Trophoblast cell (in vitro differentiated cells and primary cell): ENCODE results near the gene FBXO33.

Experiments used
- DNase-seq, 2 donors: peaks; one replicate each; pipeline ENCODE4 v3.0.0-alpha.2; 2016
- H2AFZ ChIP-seq: 2 replicates; pipeline ENCODE4 v1.6.1; 2013; ENCODE audit warnings: low read length, moderate library complexity, mild to moderate bottlenecking; ENCODE audit not compliant: insufficient read depth, poor library complexity
- H2AK5ac ChIP-seq: 2 replicates; pipeline ENCODE4 v1.6.1; 2013; ENCODE audit warnings: mild to moderate bottlenecking, low read length
- H2BK120ac ChIP-seq: 2 replicates; pipeline ENCODE4 v1.6.1; 2013; ENCODE audit warnings: low read length, mild to moderate bottlenecking, moderate library complexity; ENCODE audit not compliant: insufficient read depth, poor library complexity
- H2BK12ac ChIP-seq: 2 replicates; pipeline ENCODE4 v1.6.1; 2013; ENCODE audit warnings: mild to moderate bottlenecking, low read length, moderate library complexity
- H2BK5ac ChIP-seq: 2 replicates; pipeline ENCODE4 v1.6.1; 2013; ENCODE audit warnings: low read length, low read depth, moderate library complexity, mild to moderate bottlenecking; ENCODE audit not compliant: poor library complexity
- H3K14ac ChIP-seq: 2 replicates; pipeline ENCODE4 v1.6.1; 2013; ENCODE audit warnings: mild to moderate bottlenecking, low read length
- H3K18ac ChIP-seq: 2 replicates; pipeline ENCODE4 v1.6.1; 2013; ENCODE audit warnings: mild to moderate bottlenecking, low read length
- H3K23ac ChIP-seq: 2 replicates; pipeline ENCODE4 v1.6.1; 2013; ENCODE audit warnings: low read length
- H3K27ac ChIP-seq: 2 replicates; pipeline ENCODE4 v1.5.1; 2013; ENCODE audit warnings: low read depth, mild to moderate bottlenecking, inconsistent platforms, low read length, moderate library complexity
- H3K27me3 ChIP-seq: 2 replicates; pipeline ENCODE4 v1.6.1; 2013; ENCODE audit warnings: inconsistent platforms, mild to moderate bottlenecking, low read length, moderate library complexity; ENCODE audit not compliant: insufficient read depth
- H3K36me3 ChIP-seq, 2 experiments: 1 replicate in 1 of 2; 2 replicates in 1 of 2; pipeline ENCODE4 v1.6.1; 2013; ENCODE audit warnings: low read length in 2 of 2, mild to moderate bottlenecking in 2 of 2, moderate library complexity in 1 of 2; ENCODE audit not compliant: insufficient read depth in 2 of 2, control insufficient read depth in 1 of 2
- H3K4ac ChIP-seq: 2 replicates; pipeline ENCODE4 v1.6.1; 2013; ENCODE audit warnings: low read depth, mild to moderate bottlenecking, low read length, moderate library complexity
- H3K4me1 ChIP-seq, 2 experiments: 1 replicate in 1 of 2; 2 replicates in 1 of 2; pipeline ENCODE4 v1.6.1; 2013; ENCODE audit warnings: low read length in 2 of 2, mild to moderate bottlenecking in 2 of 2, moderate library complexity in 1 of 2; ENCODE audit not compliant: insufficient read depth in 2 of 2, control insufficient read depth in 1 of 2
- H3K4me2 ChIP-seq: 2 replicates; pipeline ENCODE4 v1.6.1; 2013; ENCODE audit warnings: inconsistent platforms, mild to moderate bottlenecking, low read length, moderate library complexity
- H3K4me3 ChIP-seq: 2 replicates; pipeline ENCODE4 v1.5.1; 2013; ENCODE audit warnings: mild to moderate bottlenecking, low read depth, low read length, inconsistent platforms
- H3K79me1 ChIP-seq: one replicate; pipeline ENCODE4 v1.6.1; 2013; ENCODE audit warnings: low read length
- H3K79me2 ChIP-seq: 2 replicates; pipeline ENCODE4 v1.6.1; 2013; ENCODE audit warnings: low read length, mild to moderate bottlenecking; ENCODE audit not compliant: control insufficient read depth, insufficient read depth, poor library complexity
- H3K9ac ChIP-seq: 2 replicates; pipeline ENCODE4 v1.6.1; 2013; ENCODE audit warnings: mild to moderate bottlenecking, low read length
- H3K9me3 ChIP-seq: 2 replicates; pipeline ENCODE4 v1.6.1; 2013; ENCODE audit warnings: low read depth, mild to moderate bottlenecking, control low read depth, inconsistent platforms, low read length; ENCODE audit not compliant: insufficient read depth
- H4K12ac ChIP-seq: 2 replicates; pipeline ENCODE4 v1.6.1; 2013; ENCODE audit warnings: low read depth, mild to moderate bottlenecking, low read length, moderate library complexity
- H4K8ac ChIP-seq: 2 replicates; pipeline ENCODE4 v1.6.1; 2013; ENCODE audit warnings: low read depth, mild to moderate bottlenecking, low read length, moderate library complexity
- H4K91ac ChIP-seq: one replicate; pipeline ENCODE4 v1.6.1; 2013; ENCODE audit warnings: low read depth, mild to moderate bottlenecking, low read length, moderate library complexity
- whole genome bisulfite sequencing: extraction: QIAGEN DNeasy Blood & Tissue Kit; methylation state at CpG from one replicate; pipeline ENCODE4 v1.1.7; 2013; ENCODE audit warnings: missing lambda C conversion rate; ENCODE audit not compliant: insufficient read length, insufficient coverage; ENCODE audit errors: extremely low coverage; 5-methylcytosine and 5-hydroxymethylcytosine counted together

The FBXO33 gene

GRCh38 chr14:39467889-39468524 lies 35.8 kb upstream of the FBXO33 start:
- Histone ChIP-seq H3K27me3 (no peaks in the 10 kb centered on the region), H3K4ac (no peak overlapping the region), H3K27ac (no peak overlapping the region), H3K79me1 (no peaks in the 10 kb centered on the region), H4K91ac (no peak overlapping the region), H3K9ac (no peak overlapping the region), H2AK5ac (no peak overlapping the region), H3K9me3 (no peaks in the 10 kb centered on the region), H3K18ac (no peak overlapping the region), H4K12ac (no peak overlapping the region), H3K36me3 (no peaks in the 10 kb centered on the region), H3K79me2 (no peaks in the 10 kb centered on the region), H3K4me3 (no peak overlapping the region), H3K14ac (no peak overlapping the region), H2BK5ac (no peak overlapping the region), H2AFZ (no peak overlapping the region), H4K8ac (no peak overlapping the region), H3K23ac (no peak overlapping the region), H2BK12ac (no peak overlapping the region), H2BK120ac (no peak overlapping the region), H3K4me1 (no peaks in the 10 kb centered on the region), H3K4me2 (no peak overlapping the region)
- WGBS, result no CpG with 5 or more reads among the region's 7 CpGs
- DNase-seq, result peak in 1 of 2 donors; percentile 30

- Histone ChIP-seq H3K4ac (no peak overlapping the region), H4K8ac (no peak overlapping the region), H3K4me2 (no peak overlapping the region), H2BK5ac (no peak overlapping the region), H3K27me3 (no peaks in the 10 kb centered on the region), H4K12ac (no peak overlapping the region), H4K91ac (no peak overlapping the region), H3K79me2 (no peaks in the 10 kb centered on the region), H3K4me3 (no peak overlapping the region), H2AFZ (no peak overlapping the region), H3K23ac (no peak overlapping the region), H3K36me3 (no peaks in the 10 kb centered on the region), H3K18ac (no peak overlapping the region), H2BK120ac (no peak overlapping the region), H3K4me1 (no peaks in the 10 kb centered on the region), H2AK5ac (no peak overlapping the region), H3K79me1 (no peaks in the 10 kb centered on the region), H3K27ac (no peak overlapping the region), H3K9me3 (no peaks in the 10 kb centered on the region), H3K9ac (no peak overlapping the region), H3K14ac (no peak overlapping the region), H2BK12ac (no peak overlapping the region)
- no peak for DNase-seq
- no CpG with 5 or more reads among the region's 1 CpG for WGBS
Measured at GRCh38 chr14:39459795-39460478, 27.7 kb upstream of the FBXO33 start.

- Histone ChIP-seq H3K4me1 (no peaks in the 10 kb centered on the region), H2AK5ac (no peak overlapping the region), H3K23ac (no peak overlapping the region), H3K79me1 (no peaks in the 10 kb centered on the region), H3K27ac (no peak overlapping the region), H3K27me3 (no peaks in the 10 kb centered on the region), H3K4me3 (no peak overlapping the region), H2BK120ac (no peak overlapping the region), H3K18ac (no peak overlapping the region), H2AFZ (no peak overlapping the region), H2BK5ac (no peak overlapping the region), H4K8ac (no peak overlapping the region), H3K36me3 (no peaks in the 10 kb centered on the region), H4K91ac (no peak overlapping the region), H3K9me3 (no peaks in the 10 kb centered on the region), H3K4ac (no peak overlapping the region), H3K14ac (no peak overlapping the region), H4K12ac (no peak overlapping the region), H2BK12ac (no peak overlapping the region), H3K79me2 (no peaks in the 10 kb centered on the region), H3K9ac (no peak overlapping the region), H3K4me2 (no peak overlapping the region)
- DNase-seq, result no peak
Measured at GRCh38 chr14:39456702-39457250, 24.5 kb upstream of the FBXO33 start.

- Histone ChIP-seq H2AK5ac (no peak overlapping the region), H3K9me3 (no peaks in the 10 kb centered on the region), H2BK5ac (no peak overlapping the region), H3K27ac (no peak overlapping the region), H3K27me3 (no peaks in the 10 kb centered on the region), H3K4me2 (no peak overlapping the region), H2BK12ac (no peak overlapping the region), H4K8ac (no peak overlapping the region), H3K4me3 (no peak overlapping the region), H3K4ac (no peak overlapping the region), H3K79me2 (no peaks in the 10 kb centered on the region), H3K4me1 (no peaks in the 10 kb centered on the region), H2BK120ac (no peak overlapping the region), H3K18ac (no peak overlapping the region), H3K9ac (no peak overlapping the region), H3K79me1 (no peaks in the 10 kb centered on the region), H3K14ac (no peak overlapping the region), H3K36me3 (no peaks in the 10 kb centered on the region), H3K23ac (no peak overlapping the region), H4K12ac (no peak overlapping the region), H2AFZ (no peak overlapping the region), H4K91ac (no peak overlapping the region)
- WGBS, result no CpG with 5 or more reads among the region's 2 CpGs
- no peak for DNase-seq
Measured at GRCh38 chr14:39454906-39455539, 22.8 kb upstream of the FBXO33 start.
